Immature natural killer cell (primary cell): ENCODE data around the gene AIRE. TPM values are rescaled to one million over a fixed set of nuclear protein-coding genes. Genes with fewer than 3 reads are reported as not detected.

Source experiments
- DNase-seq, 3 donors: peaks; one replicate each; pipeline ENCODE4 v3.0.0; 2022; ENCODE audit warnings: mixed read lengths in 1 of 3
- H3K27ac Mint-ChIP-seq, 6 donors: one replicate each; pipeline ENCODE4 v1.8.0; 2020; ENCODE audit warnings: mixed read lengths in 6 of 6, mild to moderate bottlenecking in 5 of 6, inconsistent platforms in 4 of 6, moderate library complexity in 3 of 6
- H3K27me3 Mint-ChIP-seq, 3 donors: one replicate each; pipeline ENCODE4 v1.8.0; 2020 to 2021; ENCODE audit warnings: low read depth in 3 of 3, mild to moderate bottlenecking in 3 of 3, mixed read lengths in 3 of 3, moderate library complexity in 3 of 3, inconsistent platforms in 1 of 3
- H3K36me3 Mint-ChIP-seq, 3 donors: one replicate each; pipeline ENCODE4 v1.8.0; 2020; ENCODE audit warnings: mixed read lengths in 3 of 3, inconsistent platforms in 2 of 3, mild to moderate bottlenecking in 2 of 3
- H3K4me1 Mint-ChIP-seq, 2 donors: one replicate each; pipeline ENCODE4 v1.8.0; 2020; ENCODE audit warnings: inconsistent platforms in 2 of 2, mild to moderate bottlenecking in 2 of 2, mixed read lengths in 2 of 2, moderate library complexity in 1 of 2
- H3K4me3 Mint-ChIP-seq, 5 donors: one replicate each; pipeline ENCODE4 v1.8.0; 2020; ENCODE audit warnings: mild to moderate bottlenecking in 5 of 5, mixed read lengths in 5 of 5, inconsistent platforms in 3 of 5, moderate library complexity in 3 of 5
- H3K9me3 Mint-ChIP-seq, 6 donors: one replicate each; pipeline ENCODE4 v1.8.0; 2020; ENCODE audit warnings: mild to moderate bottlenecking in 6 of 6, mixed read lengths in 6 of 6, inconsistent platforms in 4 of 6, moderate library complexity in 3 of 6
- polyA plus RNA-seq, 3 donors: library from polyadenylated mRNA; unstranded; fragments of 300-500 nt; fragmentation: Illumina TruSeq; gene quantifications; one replicate each; pipeline ENCODE4 v1.2.3, GENCODE V29; 2021

AIRE gene
- polyA plus RNA-seq, 3 donors from 2014 or later, result not detected

DNA sequence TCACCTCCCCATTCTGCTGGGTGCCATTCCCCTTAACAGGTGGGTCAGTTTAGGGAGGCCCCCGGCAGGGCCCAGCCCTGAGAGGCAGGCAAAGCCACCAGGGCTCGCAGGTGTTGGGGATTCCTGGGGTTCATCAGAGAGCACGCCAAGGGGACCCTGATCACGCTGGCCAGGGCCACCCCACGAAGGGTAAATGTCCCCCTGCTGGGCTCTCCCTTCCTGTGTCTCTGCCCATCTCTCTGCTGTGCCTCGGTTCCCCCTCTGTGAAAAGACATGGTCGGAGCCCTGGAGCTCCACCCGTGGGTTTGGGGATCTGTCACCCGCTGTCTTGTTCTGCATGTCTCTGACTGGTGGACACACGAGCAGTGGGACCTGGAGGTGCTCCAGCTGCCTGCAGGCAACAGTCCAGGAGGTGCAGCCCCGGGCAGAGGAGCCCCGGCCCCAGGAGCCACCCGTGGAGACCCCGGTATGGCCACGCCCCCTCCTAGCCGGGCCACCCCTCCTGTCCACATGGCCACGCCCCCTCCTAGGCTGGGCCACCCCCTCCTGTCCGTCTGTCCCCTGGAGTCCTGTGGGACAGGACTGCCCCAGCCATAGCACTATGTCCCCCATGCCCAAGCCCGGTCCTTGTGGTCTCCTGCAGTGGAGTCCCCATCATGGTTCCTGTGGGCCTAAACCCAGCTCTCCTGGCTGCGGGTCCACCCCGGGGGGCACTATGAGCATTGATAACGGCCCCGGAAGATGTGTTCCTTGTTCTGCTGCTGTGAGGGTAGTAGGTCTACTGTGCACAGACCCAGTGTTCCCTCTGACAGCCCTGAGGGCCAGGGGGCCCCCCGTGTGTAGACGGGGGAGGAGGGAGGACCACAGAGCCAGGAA, 6.5 kb downstream of the AIRE start:
- peaks cover 0 to 1% (median 0%) of the 10 kb centered on the region in 6 donors for H3K9me3 Mint-ChIP-seq
- DNase-seq, result no peak
- H3K4me3 Mint-ChIP-seq, result no peak overlapping the region
- peaks cover 0 to 9% (median 0%) of the 10 kb centered on the region in 3 donors for H3K27me3 Mint-ChIP-seq
- H3K27ac Mint-ChIP-seq, result no peak overlapping the region
- H3K4me1 Mint-ChIP-seq, result no peaks in the 10 kb centered on the region
- no peaks in the 10 kb centered on the region for H3K36me3 Mint-ChIP-seq

DNA sequence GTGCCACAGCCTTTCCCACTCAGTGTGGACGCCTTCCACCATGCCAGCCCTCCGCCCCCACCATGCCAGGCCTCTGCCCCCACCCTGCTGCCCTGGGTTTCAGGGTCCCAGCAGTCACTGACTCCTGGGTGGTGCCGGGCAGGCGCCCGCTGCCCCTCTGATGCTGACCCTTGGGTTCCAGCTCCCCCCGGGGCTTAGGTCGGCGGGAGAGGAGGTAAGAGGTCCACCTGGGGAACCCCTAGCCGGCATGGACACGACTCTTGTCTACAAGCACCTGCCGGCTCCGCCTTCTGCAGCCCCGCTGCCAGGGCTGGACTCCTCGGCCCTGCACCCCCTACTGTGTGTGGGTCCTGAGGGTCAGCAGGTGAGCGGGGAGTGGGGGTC, 7.1 kb downstream of the AIRE start:
- H3K36me3 Mint-ChIP-seq, result no peaks in the 10 kb centered on the region
- no peak overlapping the region for H3K4me3 Mint-ChIP-seq
- peaks cover 3% of the 10 kb centered on the region in 2 donors for H3K4me1 Mint-ChIP-seq
- no peak for DNase-seq
- peaks cover 0 to 1% (median 0%) of the 10 kb centered on the region in 6 donors for H3K9me3 Mint-ChIP-seq
- H3K27ac Mint-ChIP-seq, result no peak overlapping the region
- peaks cover 0 to 7% (median under 1%) of the 10 kb centered on the region in 3 donors for H3K27me3 Mint-ChIP-seq

DNA sequence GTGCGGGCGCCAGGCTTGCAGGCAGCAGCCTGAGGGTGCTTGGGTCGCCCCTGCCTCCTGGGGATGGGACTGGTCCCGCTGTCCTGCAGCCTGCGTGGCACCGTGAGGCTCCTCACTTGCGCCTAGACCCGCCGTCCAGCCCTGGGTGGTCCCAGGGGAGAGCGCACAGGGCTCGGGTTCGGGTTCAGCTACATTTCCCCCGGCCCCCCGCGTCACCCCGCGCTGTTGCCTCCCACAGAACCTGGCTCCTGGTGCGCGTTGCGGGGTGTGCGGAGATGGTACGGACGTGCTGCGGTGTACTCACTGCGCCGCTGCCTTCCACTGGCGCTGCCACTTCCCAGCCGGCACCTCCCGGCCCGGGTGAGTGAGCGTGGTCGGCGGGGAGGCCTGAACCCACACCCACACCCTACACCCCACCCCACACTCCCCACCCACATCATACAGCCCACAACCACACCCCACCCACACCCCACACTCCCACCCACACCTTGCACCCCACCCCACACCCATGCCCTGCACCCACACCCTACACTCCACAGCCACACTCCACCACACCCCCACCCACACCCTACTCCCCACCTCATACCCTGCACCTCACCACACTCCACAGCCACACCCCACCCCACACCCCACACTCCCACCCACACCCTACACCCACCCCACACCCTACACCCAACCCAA, 8.0 kb downstream of the AIRE start:
- peaks cover 11 to 12% of the 10 kb centered on the region in 2 donors for H3K4me1 Mint-ChIP-seq

DNA sequence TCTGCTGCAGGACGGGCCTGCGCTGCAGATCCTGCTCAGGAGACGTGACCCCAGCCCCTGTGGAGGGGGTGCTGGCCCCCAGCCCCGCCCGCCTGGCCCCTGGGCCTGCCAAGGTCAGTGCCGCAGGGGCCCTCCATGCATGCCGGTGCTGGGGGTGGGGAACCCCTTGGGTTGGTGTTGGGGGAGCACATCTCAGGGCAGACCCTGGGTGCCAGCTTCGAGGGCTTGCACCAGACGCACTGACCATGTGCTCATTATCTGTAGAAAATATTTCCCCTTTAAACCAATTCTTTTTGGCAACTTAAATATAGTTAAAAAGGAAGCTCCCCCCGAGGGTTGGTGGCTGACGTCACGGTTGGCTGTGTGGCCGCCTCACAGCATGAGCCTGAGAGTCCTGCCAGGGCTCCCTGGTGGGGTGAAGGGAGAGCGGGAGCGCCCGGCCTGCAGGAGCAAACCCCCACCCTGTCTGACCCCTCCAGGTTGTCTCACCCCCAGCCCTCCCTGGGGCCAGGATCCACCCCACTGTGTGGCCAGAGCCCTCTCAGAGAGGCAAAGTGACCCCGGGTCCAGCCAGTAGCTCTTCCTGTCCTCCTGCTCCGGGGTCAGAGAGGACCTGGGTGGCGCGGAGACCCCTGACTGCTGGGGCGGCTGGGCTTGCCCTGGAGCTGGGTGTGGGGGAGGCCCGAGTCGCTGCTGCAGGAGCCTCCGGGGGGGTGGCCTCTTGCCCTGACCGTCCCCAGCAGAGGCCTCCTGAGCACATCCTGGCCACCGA, 8.9 kb downstream of the AIRE start:
- Mint-ChIP-seq H3K4me3 (no peak overlapping the region), H3K27me3 (peaks cover 0 to 11% (median 6%) of the 10 kb centered on the region in 3 donors), H3K27ac (no peak overlapping the region), H3K4me1 (peaks cover 17 to 20% of the 10 kb centered on the region in 2 donors), H3K36me3 (no peaks in the 10 kb centered on the region), H3K9me3 (peaks cover 0 to 1% (median 0%) of the 10 kb centered on the region in 6 donors)
- peak in 1 of 3 donors; percentile 12 for DNase-seq

More for the DNA sequence above, 8.0 kb downstream of the AIRE start:
- no peak overlapping the region for H3K27ac Mint-ChIP-seq
- DNase-seq, result peak; percentile 20 to 30 (median 22)
- peaks cover 0 to 11% (median 2%) of the 10 kb centered on the region in 3 donors for H3K27me3 Mint-ChIP-seq
- H3K36me3 Mint-ChIP-seq, result no peaks in the 10 kb centered on the region
- peaks cover 0 to 1% (median 0%) of the 10 kb centered on the region in 6 donors for H3K9me3 Mint-ChIP-seq
- no peak overlapping the region for H3K4me3 Mint-ChIP-seq

DNA sequence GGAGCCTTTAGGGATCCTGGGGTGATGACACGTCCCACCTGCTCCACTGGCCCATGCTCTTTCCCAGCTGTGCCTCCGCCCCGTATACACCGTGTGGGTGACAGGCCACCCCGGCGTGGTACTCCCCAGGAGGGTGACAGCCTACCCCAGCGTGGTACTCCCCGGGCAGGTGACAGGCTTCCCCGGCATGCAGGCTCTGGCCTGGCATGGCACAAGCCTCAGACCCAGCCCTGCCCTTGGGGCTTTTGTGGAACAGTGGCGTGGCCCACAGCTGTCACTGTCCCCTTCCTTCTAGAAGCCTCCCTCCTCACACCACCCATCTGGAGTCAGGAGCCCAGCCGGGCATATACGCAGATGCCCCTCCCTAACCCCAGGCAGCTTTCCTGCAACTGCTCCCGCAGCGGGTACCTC, 9.5 kb downstream of the AIRE start:
- no peak overlapping the region for H3K27ac Mint-ChIP-seq
- DNase-seq, result no peak
- H3K9me3 Mint-ChIP-seq, result peaks cover 0 to 1% (median 0%) of the 10 kb centered on the region in 6 donors
- H3K4me1 Mint-ChIP-seq, result peaks cover 17 to 20% of the 10 kb centered on the region in 2 donors
- no peak overlapping the region for H3K4me3 Mint-ChIP-seq
- H3K36me3 Mint-ChIP-seq, result no peaks in the 10 kb centered on the region
- peaks cover 0 to 11% (median 6%) of the 10 kb centered on the region in 3 donors for H3K27me3 Mint-ChIP-seq

DNA sequence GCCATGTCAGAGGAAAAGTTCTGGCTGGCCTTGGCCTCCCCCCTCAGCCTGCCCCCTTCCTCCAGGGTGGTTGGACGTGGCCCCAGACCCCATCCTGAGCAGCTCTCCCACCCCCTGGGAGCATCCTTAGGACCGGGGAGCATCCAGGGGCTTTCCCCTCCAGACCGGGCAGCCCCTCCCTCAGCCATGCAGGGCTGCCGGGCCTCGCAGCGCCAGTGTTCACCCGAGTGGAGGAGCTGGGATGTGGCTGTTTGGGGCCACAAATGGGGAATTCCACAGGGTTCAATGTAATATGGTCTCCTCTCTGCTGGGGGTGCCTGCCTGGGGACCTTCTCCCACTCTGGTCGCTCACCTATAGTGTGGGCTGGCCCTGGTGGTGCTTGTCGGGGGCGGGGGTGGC, 10.0 kb downstream of the AIRE start:
- Mint-ChIP-seq H3K27ac (no peak overlapping the region), H3K9me3 (peaks cover 0 to under 1% (median 0%) of the 10 kb centered on the region in 6 donors), H3K4me1 (peaks cover 17 to 20% of the 10 kb centered on the region in 2 donors), H3K36me3 (no peaks in the 10 kb centered on the region), H3K27me3 (peaks cover 0 to 9% (median 6%) of the 10 kb centered on the region in 3 donors), H3K4me3 (no peak overlapping the region)
- DNase-seq, result no peak

DNA sequence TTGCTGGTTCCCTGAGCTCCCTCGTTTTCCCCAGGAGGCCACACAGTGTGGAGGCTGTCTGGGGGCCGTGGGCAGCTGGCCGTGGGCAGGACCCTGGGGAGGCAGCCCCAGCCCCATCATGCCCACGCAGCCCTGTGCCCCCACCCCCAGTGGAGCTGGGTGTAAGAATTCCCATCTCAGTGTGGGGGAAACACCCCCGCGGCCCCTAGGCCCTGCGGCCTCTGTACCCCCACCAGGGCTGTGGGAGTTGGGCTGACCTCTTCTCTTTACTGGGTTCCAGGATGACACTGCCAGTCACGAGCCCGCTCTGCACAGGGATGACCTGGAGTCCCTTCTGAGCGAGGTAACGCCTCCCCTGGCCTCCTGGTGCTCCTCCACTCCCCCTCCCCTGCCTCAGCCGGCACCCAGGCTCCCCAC, 10.4 kb downstream of the AIRE start:
- peaks cover 20% of the 10 kb centered on the region in 2 donors for H3K4me1 Mint-ChIP-seq
- H3K36me3 Mint-ChIP-seq, result no peaks in the 10 kb centered on the region
- no peak overlapping the region for H3K4me3 Mint-ChIP-seq
- no peaks in the 10 kb centered on the region for H3K9me3 Mint-ChIP-seq
- no peak overlapping the region for H3K27ac Mint-ChIP-seq
- DNase-seq, result no peak
- H3K27me3 Mint-ChIP-seq, result peaks cover 0 to 9% (median 6%) of the 10 kb centered on the region in 3 donors

DNA sequence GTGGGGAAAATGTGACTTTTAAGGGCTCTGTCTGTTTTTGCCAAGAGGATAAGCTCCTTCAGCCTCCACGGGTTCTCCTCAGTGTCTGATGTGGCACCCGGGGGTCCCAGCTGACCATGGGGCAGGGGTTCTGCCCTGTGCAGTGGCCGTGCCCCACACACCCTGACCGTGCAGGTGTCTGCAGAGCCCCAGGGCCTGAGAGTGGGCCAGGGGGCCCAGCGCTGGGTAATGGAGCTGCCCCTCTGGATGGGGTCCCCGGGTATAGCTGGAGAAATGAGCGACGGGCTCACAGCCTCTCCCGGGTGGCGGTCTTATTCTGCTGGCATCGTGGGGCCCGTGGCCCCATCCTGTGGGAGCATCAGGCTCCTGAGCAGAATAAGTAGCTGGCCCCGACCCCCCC, 11.2 kb downstream of the AIRE start:
- Mint-ChIP-seq H3K4me3 (no peak overlapping the region), H3K27me3 (peaks cover 0 to 9% (median 6%) of the 10 kb centered on the region in 3 donors), H3K4me1 (peaks cover 20 to 25% of the 10 kb centered on the region in 2 donors), H3K27ac (no peak overlapping the region), H3K9me3 (no peaks in the 10 kb centered on the region), H3K36me3 (no peaks in the 10 kb centered on the region)
- DNase-seq, result no peak

DNA sequence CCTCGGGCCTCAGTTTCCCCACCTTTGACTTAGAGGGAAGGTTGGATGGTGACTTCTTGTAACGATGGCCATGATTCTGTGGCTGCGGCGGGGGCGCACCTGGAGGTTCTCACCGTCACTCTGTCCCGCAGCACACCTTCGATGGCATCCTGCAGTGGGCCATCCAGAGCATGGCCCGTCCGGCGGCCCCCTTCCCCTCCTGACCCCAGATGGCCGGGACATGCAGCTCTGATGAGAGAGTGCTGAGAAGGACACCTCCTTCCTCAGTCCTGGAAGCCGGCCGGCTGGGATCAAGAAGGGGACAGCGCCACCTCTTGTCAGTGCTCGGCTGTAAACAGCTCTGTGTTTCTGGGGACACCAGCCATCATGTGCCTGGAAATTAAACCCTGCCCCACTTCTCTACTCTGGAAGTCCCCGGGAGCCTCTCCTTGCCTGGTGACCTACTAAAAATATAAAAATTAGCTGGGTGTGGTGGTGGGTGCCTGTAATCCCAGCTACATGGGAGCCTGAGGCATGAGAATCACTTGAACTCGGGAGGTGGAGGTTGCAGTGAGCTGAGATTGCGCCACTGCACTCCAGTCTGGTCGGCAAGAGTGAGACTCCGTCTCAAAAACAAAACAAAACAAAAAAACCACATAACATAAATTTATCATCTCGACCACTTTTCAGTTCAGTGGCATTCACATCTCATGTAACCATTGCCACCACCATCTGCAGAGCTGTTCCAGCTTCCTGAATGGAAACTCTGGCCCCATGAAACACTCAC, 12.0 kb downstream of the AIRE start:
- peaks cover 28 to 32% of the 10 kb centered on the region in 2 donors for H3K4me1 Mint-ChIP-seq
- peak; percentile 58 to 62 (median 59) for DNase-seq
- peaks cover 0 to 9% (median 6%) of the 10 kb centered on the region in 3 donors for H3K27me3 Mint-ChIP-seq
- H3K9me3 Mint-ChIP-seq, result no peaks in the 10 kb centered on the region
- H3K4me3 Mint-ChIP-seq, result peak overlapping the region; percentile 10 to 70 (median 40)
- no peaks in the 10 kb centered on the region for H3K36me3 Mint-ChIP-seq
- H3K27ac Mint-ChIP-seq, result peak overlapping the region in 5 of 6 donors; percentile 15 to 76 (median 70)

DNA sequence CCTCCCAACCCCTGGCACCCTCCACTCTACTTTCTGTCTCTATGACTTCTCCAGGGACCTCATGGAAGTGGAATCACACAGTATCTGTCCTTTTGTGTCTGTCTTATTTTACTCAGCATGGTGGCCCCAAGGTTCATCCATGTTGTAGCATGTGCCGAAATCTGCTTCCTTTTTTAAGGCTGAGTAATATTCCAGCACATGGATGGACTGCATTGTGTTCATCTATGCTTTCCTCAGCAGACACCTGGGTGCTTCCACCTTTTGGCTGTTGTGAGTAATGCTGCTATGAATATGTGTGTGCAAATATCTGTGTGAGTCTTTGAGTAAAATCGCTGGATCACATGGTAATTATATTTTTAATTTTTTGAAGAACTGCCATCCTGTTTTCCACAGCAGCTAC, 12.6 kb downstream of the AIRE start:
- Mint-ChIP-seq H3K27ac (peak overlapping the region in 5 of 6 donors; percentile 15 to 76 (median 70)), H3K4me1 (peaks cover 29 to 33% of the 10 kb centered on the region in 2 donors), H3K4me3 (peak overlapping the region; percentile 33 to 70 (median 57)), H3K36me3 (no peaks in the 10 kb centered on the region), H3K9me3 (no peaks in the 10 kb centered on the region), H3K27me3 (peaks cover 0 to 9% (median 6%) of the 10 kb centered on the region in 3 donors)
- no peak for DNase-seq

DNA sequence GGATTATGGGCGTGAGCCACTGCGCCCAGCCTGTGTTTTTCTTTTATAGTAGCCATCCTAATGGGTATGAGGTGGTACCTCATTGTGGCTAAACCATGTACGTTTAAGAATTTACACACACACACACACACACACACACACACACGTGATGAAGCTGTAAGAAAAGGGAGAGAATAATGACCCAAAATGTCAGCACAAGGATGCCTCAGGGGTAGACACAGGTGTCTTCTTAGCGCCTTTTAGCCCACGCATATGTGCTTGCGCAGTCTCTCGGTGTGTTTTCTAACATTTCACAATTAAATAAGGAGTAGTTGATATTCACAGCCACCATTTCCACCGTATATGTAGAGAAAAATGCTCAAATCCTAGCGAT, 13.4 kb downstream of the AIRE start:
- peak in 1 of 3 donors; percentile 19 for DNase-seq
- H3K9me3 Mint-ChIP-seq, result no peaks in the 10 kb centered on the region

DNA sequence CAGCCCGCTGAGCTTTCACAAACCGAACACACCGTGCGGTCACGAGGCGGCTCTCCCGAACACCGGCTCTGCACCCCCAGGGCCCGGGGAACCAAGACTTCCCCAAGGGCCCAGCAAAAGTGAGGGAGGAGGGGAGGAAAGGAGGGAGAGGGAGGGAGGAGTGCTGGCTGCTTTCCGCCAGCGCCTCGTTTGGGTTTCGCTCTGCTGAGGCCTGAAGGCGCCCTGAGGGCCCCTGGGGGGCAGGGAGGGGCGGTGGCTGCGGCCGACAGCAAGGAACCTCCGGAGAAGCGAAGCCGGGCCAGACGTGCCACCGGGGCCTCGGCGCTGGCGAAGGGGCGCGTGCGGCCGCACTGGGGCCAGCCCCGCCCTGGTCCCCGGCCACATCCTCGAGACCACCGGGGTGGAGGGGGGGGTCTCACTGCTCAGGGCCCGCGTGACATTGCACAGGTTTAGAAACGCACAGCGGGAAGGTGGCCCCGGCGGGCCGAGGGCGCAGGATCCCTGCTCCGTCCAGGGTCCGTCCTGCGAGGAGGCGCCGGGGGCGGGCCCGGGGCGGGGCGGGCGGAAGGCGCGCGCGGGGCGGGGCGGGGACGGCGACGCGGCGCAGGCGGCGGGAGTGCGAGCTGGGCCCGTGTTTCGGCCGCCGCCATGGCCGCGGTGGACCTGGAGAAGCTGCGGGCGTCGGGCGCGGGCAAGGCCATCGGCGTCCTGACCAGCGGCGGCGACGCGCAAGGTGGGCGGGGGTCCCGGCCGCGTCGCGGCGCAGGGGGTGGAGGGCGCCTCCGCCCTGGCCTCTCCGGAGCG, 14.0 kb downstream of the AIRE start, which contains the start of gene PFKL:
Gene PFKL (plus strand): TSS at position 596 of the 804 bp plus-strand sequence. CDS start 53 bp downstream, at position 649.
- peak; percentile 49 to 57 (median 55) for DNase-seq
- H3K36me3 Mint-ChIP-seq, result no peaks in the 10 kb centered on the region
- H3K9me3 Mint-ChIP-seq, result no peaks in the 10 kb centered on the region
- H3K4me1 Mint-ChIP-seq, result peaks cover 34 to 39% of the 10 kb centered on the region in 2 donors
- peak within 1 kb of the TSS; percentile 84 to 87 (median 86) for H3K4me3 Mint-ChIP-seq
- H3K27ac Mint-ChIP-seq, result peak within 1 kb of the TSS; percentile 74 to 90 (median 82)
- peaks cover 0 to 9% (median 6%) of the 10 kb centered on the region in 3 donors for H3K27me3 Mint-ChIP-seq

More for the DNA sequence above, 13.4 kb downstream of the AIRE start:
- Mint-ChIP-seq H3K27me3 (peaks cover 0 to 9% (median 6%) of the 10 kb centered on the region in 3 donors), H3K27ac (peak overlapping the region; percentile 74 to 90 (median 82)), H3K4me3 (peak overlapping the region; percentile 84 to 87 (median 86)), H3K4me1 (peaks cover 33 to 38% of the 10 kb centered on the region in 2 donors), H3K36me3 (no peaks in the 10 kb centered on the region)
